ENCODE results near the gene SPATA17.

DNA sequence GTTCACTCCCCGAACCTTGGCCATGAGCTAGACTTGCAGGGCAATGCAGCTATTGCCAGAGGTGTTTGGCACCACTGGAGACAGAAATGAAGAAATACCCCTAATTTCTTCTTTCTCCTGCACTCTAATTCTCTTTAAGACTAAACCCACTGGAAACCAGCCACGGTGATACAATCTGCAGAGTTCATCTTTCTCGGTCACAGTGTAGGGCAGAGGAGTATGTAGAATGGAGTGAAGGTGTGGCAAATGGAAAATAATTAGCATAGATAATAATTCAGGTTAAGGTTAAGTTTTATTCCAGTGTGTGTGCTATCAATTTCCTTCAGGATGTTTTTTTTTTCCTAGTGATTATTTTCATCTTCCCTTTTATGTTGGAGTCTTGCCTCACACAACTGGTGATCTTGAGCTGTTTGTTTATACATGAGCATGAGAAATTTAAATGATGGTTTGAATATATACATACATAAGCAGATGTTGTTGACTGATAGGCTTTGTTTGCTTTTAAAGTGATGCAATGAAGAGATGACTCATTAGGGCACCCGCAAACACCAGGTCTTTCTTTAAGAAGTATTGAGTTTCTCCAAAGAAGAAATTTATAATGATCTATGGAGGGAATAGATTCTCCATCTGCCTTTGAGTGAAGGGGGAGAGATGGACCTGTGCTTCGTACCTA lies 81.9 kb downstream of the SPATA17 start:
- TF ChIP-seq EZH2 (IDR thresholded peaks at IDR 0.05; ENCODE audit: insufficient read depth, poor library complexity, severe bottlenecking) (no peak), EZH2phosphoT487 (IDR thresholded peaks at IDR 0.05; ENCODE audit: insufficient read depth, low read depth) (no peak)
